ENCODE measurements around the gene BPIFA3.

BPIFA3 gene

GRCh38 chr20:33267701-33268100, 50.5 kb downstream of the BPIFA3 start:
- DNase-seq: no peak

GRCh38 chr20:33272155-33272873, 55.2 kb downstream of the BPIFA3 start:
- no peak for DNase-seq

- no peak for DNase-seq
Measured at GRCh38 chr20:33273117-33273851, 56.1 kb downstream of the BPIFA3 start.

GRCh38 chr20:33275215-33275614, 58.1 kb downstream of the BPIFA3 start:
- DNase-seq: no peak

GRCh38 chr20:33275871-33276270, 58.7 kb downstream of the BPIFA3 start:
- no peak for DNase-seq

- DNase-seq: no peak
Measured at GRCh38 chr20:33276303-33277113, 59.4 kb downstream of the BPIFA3 start.
